GM12872 (cell line): ENCODE measurements around the gene KIAA0586.

ENCODE experiments used
- CTCF ChIP-seq: IDR thresholded peaks from 3 replicates; pipeline ENCODE4 v1.5.1; 2011; ENCODE audit warnings: low read depth, mild to moderate bottlenecking, low read length, moderate library complexity; ENCODE audit not compliant: insufficient read depth

KIAA0586 gene

GRCh38 chr14:58439476-58439875, 12.0 kb downstream of the KIAA0586 start:
- no peak for TF ChIP-seq CTCF

GRCh38 chr14:58444627-58445026, 17.1 kb downstream of the KIAA0586 start:
- no peak for TF ChIP-seq CTCF

DNA sequence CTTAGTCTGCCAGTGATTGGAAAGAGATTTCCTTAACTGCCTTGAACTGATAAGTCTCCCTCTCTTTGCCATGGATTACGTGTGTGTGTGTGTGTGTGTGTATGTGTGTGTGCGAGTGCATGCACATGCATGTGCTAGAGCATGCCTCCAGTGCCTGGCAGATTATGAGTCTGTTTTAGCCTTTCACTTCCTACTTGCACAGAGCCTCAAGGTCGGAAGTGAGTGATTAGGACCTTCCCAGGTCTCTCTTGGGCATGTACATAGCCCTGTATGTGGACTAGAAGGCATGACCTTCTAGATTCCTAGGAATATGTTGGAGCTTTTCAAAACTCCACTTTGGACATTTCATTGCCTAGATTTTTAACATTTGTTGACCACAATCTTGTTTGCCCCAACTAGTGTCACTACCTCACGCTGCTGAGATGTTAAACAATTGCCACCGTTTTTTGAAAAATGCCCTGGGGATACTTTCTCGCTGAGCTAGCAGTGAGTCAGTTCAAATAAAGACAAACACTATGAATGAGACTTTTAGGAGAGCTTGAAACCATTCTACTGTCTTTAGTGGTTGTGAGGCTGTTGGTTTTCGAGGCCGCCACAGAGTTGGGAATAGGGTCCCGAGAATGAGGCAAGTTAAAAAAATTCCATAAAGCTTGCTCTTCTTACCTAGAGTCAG, 28.2 kb downstream of the KIAA0586 start:
- TF ChIP-seq CTCF, result no peak

DNA sequence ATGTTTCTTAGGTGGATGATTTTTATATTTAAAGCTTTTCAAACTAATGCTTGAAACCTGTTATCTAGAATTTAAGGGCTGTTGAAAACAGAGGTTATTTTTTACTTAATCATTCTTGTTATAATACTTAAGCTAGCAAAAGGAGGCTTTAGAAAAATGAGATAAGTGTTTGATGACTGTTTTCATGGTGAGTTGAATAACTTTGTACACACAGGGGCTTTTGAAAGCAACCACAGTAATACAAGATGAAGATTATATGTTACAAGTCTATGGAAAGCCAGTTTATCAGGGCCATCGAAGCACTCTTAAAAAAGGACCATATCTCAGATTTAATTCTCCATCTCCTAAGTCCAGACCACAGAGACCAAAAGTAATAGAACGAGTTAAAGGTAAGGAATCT, 33.3 kb downstream of the KIAA0586 start:
- TF ChIP-seq CTCF, result no peak

DNA sequence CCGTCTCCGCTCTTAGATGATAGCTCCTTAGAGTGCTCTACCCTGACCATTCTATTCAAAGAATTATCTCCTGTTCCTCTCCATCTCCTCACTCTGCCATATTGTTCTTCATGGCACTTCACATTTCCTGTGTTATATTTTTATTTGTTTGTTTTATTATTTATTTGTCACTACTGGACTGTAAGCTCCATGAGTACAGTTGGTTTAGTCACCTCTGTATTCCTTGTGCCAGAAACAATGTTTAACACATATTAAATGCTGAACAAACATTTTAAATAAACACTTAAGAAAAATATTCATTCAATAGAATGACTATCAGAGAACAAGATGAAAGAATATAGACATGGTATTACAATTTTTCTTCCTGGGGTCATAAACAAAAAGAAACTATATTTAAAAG, 35.6 kb downstream of the KIAA0586 start:
- no peak for TF ChIP-seq CTCF

GRCh38 chr14:58464652-58465051, 37.1 kb downstream of the KIAA0586 start:
- TF ChIP-seq CTCF, result no peak

GRCh38 chr14:58465421-58465820, 37.9 kb downstream of the KIAA0586 start:
- no peak for TF ChIP-seq CTCF
